SU-DHL-6 (cell line): ENCODE data around the gene AHSG.

ENCODE experiments used
- H2AFZ ChIP-seq: fragments of 200-600 bp; sonication (generic); 2 replicates; pipeline ENCODE4 v1.6.1; 2014; ENCODE audit warnings: low read depth, mild to moderate bottlenecking, moderate library complexity, mixed read lengths, antibody characterized with exemption, low read length; ENCODE audit not compliant: severe bottlenecking
- H3F3A ChIP-seq: fragments of 200-600 bp; shearing (Covaris generic); 2 replicates; pipeline ENCODE4 v1.6.0; 2016; ENCODE audit warnings: antibody characterized with exemption, mild to moderate bottlenecking; ENCODE audit not compliant: insufficient read depth
- H3K27ac ChIP-seq: fragments of 200-600 bp; sonication (generic); 2 replicates; pipeline ENCODE4 v1.5.1; 2016; ENCODE audit warnings: low read depth, mild to moderate bottlenecking, low read length, moderate library complexity, mixed read lengths
- H3K27me3 ChIP-seq: fragments of 200-600 bp; sonication (generic), shearing (Covaris generic); 2 replicates; pipeline ENCODE4 v1.6.0; 2014; ENCODE audit warnings: mild to moderate bottlenecking, low read length
- H3K36me3 ChIP-seq: fragments of 200-600 bp; sonication (generic); 2 replicates; pipeline ENCODE4 v1.6.1; 2014; ENCODE audit warnings: mild to moderate bottlenecking, low read length, mixed read lengths
- H3K4me2 ChIP-seq: fragments of 300-600, 200-600 bp; shearing (Covaris generic), sonication (generic); 2 replicates; pipeline ENCODE4 v1.6.0; 2014; ENCODE audit warnings: low read length, low read depth, mild to moderate bottlenecking; ENCODE audit not compliant: poor library complexity, severe bottlenecking
- H3K4me3 ChIP-seq: fragments of 200-600 bp; sonication (generic); 2 replicates; pipeline ENCODE4 v1.5.1; 2014; ENCODE audit warnings: antibody characterized with exemption, low read length, mild to moderate bottlenecking, mixed read lengths; ENCODE audit not compliant: insufficient read depth, poor library complexity, severe bottlenecking
- H3K79me2 ChIP-seq: fragments of 200-600 bp; sonication (generic); 2 replicates; pipeline ENCODE4 v1.6.1; 2014; ENCODE audit warnings: mild to moderate bottlenecking, low read length, moderate library complexity; ENCODE audit not compliant: insufficient read depth
- H3K9ac ChIP-seq: fragments of 200-600 bp; sonication (generic); 2 replicates; pipeline ENCODE4 v1.7.0; 2014; ENCODE audit warnings: mild to moderate bottlenecking, low read length
- H3K9me2 ChIP-seq: fragments of 200-600 bp; sonication (generic); replicated peaks from 2 replicates; pipeline ENCODE4 v1.6.1; 2014; ENCODE audit warnings: low read length; ENCODE audit not compliant: insufficient read depth
- H3K9me3 ChIP-seq: fragments of 200-600 bp; sonication (generic); 2 replicates; pipeline ENCODE4 v1.6.1; 2014; ENCODE audit warnings: low read length, mixed read lengths; ENCODE audit not compliant: insufficient read depth
- H4K20me1 ChIP-seq: fragments of 200-600 bp; sonication (generic); 2 replicates; pipeline ENCODE4 v1.6.1; 2014; ENCODE audit warnings: low read depth, mild to moderate bottlenecking, antibody characterized with exemption, low read length, moderate library complexity, mixed read lengths
- EZH2phosphoT487 ChIP-seq: fragments of 200-600 bp; sonication (generic), shearing (Covaris generic); conservative IDR thresholded peaks from 2 replicates; pipeline ENCODE4 v1.6.1; 2018; ENCODE audit warnings: mild to moderate bottlenecking, antibody characterized with exemption, low read length, moderate library complexity, mixed read lengths
- TF ChIP-seq, protein P1 (sequence below): fragments of 200-600 bp; sonication (generic); IDR thresholded peaks from one replicate; pipeline ENCODE4 v1.5.1; 2017; ENCODE audit warnings: antibody characterized with exemption, mild to moderate bottlenecking, low read length, moderate library complexity; ENCODE audit not compliant: insufficient read depth, poor library complexity, severe bottlenecking

The AHSG gene

GRCh38 chr3:186603159-186603558 is 9.7 kb upstream of the AHSG start:
- Histone ChIP-seq H3K27me3 (no peaks in the 10 kb centered on the region), H3K9ac (no peak overlapping the region), H3F3A (no peaks in the 10 kb centered on the region), H4K20me1 (no peaks in the 10 kb centered on the region), H2AFZ (no peak overlapping the region), H3K4me3 (no peak overlapping the region), H3K36me3 (no peaks in the 10 kb centered on the region), H3K27ac (no peak overlapping the region), H3K9me3 (no peaks in the 10 kb centered on the region), H3K79me2 (no peaks in the 10 kb centered on the region), H3K4me2 (no peak overlapping the region), H3K9me2 (no peaks in the 10 kb centered on the region)
- no peak for TF ChIP-seq EZH2phosphoT487
- TF ChIP-seq, protein P1, sequence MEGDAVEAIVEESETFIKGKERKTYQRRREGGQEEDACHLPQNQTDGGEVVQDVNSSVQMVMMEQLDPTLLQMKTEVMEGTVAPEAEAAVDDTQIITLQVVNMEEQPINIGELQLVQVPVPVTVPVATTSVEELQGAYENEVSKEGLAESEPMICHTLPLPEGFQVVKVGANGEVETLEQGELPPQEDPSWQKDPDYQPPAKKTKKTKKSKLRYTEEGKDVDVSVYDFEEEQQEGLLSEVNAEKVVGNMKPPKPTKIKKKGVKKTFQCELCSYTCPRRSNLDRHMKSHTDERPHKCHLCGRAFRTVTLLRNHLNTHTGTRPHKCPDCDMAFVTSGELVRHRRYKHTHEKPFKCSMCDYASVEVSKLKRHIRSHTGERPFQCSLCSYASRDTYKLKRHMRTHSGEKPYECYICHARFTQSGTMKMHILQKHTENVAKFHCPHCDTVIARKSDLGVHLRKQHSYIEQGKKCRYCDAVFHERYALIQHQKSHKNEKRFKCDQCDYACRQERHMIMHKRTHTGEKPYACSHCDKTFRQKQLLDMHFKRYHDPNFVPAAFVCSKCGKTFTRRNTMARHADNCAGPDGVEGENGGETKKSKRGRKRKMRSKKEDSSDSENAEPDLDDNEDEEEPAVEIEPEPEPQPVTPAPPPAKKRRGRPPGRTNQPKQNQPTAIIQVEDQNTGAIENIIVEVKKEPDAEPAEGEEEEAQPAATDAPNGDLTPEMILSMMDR, result no peak

GRCh38 chr3:186605078-186605477 is 7.8 kb upstream of the AHSG start:
- H3K27me3 ChIP-seq, result no peaks in the 10 kb centered on the region
- no peaks in the 10 kb centered on the region for H3K9me2 ChIP-seq
- H3F3A ChIP-seq, result no peaks in the 10 kb centered on the region
- H3K4me2 ChIP-seq, result no peak overlapping the region
- H3K79me2 ChIP-seq, result no peaks in the 10 kb centered on the region
- H3K27ac ChIP-seq, result no peak overlapping the region
- no peak overlapping the region for H3K9ac ChIP-seq
- TF ChIP-seq EZH2phosphoT487, result no peak
- TF ChIP-seq, protein P1, result no peak
- H3K36me3 ChIP-seq, result no peaks in the 10 kb centered on the region
- H3K9me3 ChIP-seq, result no peaks in the 10 kb centered on the region
- no peak overlapping the region for H3K4me3 ChIP-seq
- no peak overlapping the region for H2AFZ ChIP-seq
- no peaks in the 10 kb centered on the region for H4K20me1 ChIP-seq

GRCh38 chr3:186605561-186606545 is 7.0 kb upstream of the AHSG start:
- no peak overlapping the region for H3K4me3 ChIP-seq
- TF ChIP-seq, protein P1, result no peak
- TF ChIP-seq EZH2phosphoT487, result no peak
- H3K9me2 ChIP-seq, result no peaks in the 10 kb centered on the region
- H3F3A ChIP-seq, result no peaks in the 10 kb centered on the region
- no peak overlapping the region for H2AFZ ChIP-seq
- no peak overlapping the region for H3K27ac ChIP-seq
- no peak overlapping the region for H3K9ac ChIP-seq
- H3K27me3 ChIP-seq, result no peaks in the 10 kb centered on the region
- H3K4me2 ChIP-seq, result no peak overlapping the region
- no peaks in the 10 kb centered on the region for H3K36me3 ChIP-seq
- no peaks in the 10 kb centered on the region for H4K20me1 ChIP-seq
- H3K79me2 ChIP-seq, result no peaks in the 10 kb centered on the region
- H3K9me3 ChIP-seq, result no peaks in the 10 kb centered on the region
